HPDE6-E6E7 (cell line): ENCODE data around the gene ATG13.

ENCODE experiments used
- DNase-seq: peaks from one replicate; pipeline ENCODE4 v3.0.0; 2011; ENCODE audit warnings: missing footprints; ENCODE audit errors: extremely low spot score

Gene ATG13

GRCh38 chr11:46675949-46676348 is 58.6 kb downstream of the ATG13 start:
- no peak for DNase-seq

- DNase-seq, result no peak
These were observed 59.2 kb downstream of the ATG13 start for GRCh38 chr11:46676436-46677158.

GRCh38 chr11:46677169-46677568 is 59.8 kb downstream of the ATG13 start:
- DNase-seq, result no peak

- DNase-seq, result no peak
These were observed 60.8 kb downstream of the ATG13 start for GRCh38 chr11:46677991-46678740.

GRCh38 chr11:46678741-46679130 is 61.4 kb downstream of the ATG13 start:
- DNase-seq, result no peak

- no peak for DNase-seq
These were observed 62.1 kb downstream of the ATG13 start for GRCh38 chr11:46679241-46680163.

- DNase-seq, result no peak
These were observed 62.9 kb downstream of the ATG13 start for GRCh38 chr11:46680164-46680760.

- DNase-seq, result no peak
These were observed 63.5 kb downstream of the ATG13 start for GRCh38 chr11:46680815-46681214.

GRCh38 chr11:46681814-46682213 is 64.5 kb downstream of the ATG13 start:
- DNase-seq, result no peak

GRCh38 chr11:46682773-46683752 is 65.7 kb downstream of the ATG13 start:
- no peak for DNase-seq

- no peak for DNase-seq
These were observed 67.0 kb downstream of the ATG13 start for GRCh38 chr11:46684367-46684766.

- DNase-seq, result peak; percentile 88
These were observed 69.8 kb downstream of the ATG13 start for GRCh38 chr11:46686886-46687795.

GRCh38 chr11:46690702-46691101 is 73.3 kb downstream of the ATG13 start:
- no peak for DNase-seq

- no peak for DNase-seq
These were observed 75.1 kb downstream of the ATG13 start for GRCh38 chr11:46692450-46692849.

GRCh38 chr11:46693597-46694012 is 76.3 kb downstream of the ATG13 start:
- no peak for DNase-seq

- no peak for DNase-seq
These were observed 76.7 kb downstream of the ATG13 start for GRCh38 chr11:46694072-46694471.

GRCh38 chr11:46694607-46695006 is 77.3 kb downstream of the ATG13 start:
- no peak for DNase-seq

- DNase-seq, result no peak
These were observed 78.2 kb downstream of the ATG13 start for GRCh38 chr11:46695345-46696211.

- DNase-seq, result no peak
These were observed 78.8 kb downstream of the ATG13 start for GRCh38 chr11:46696212-46696558.
